ENCODE results near the gene KAT7.

GRCh38 chr17:49755663-49756283 is 32.7 kb upstream of the KAT7 start:
- no peak for TF ChIP-seq CTCF (IDR thresholded peaks at IDR 0.05 in 4 of 5, conservative IDR thresholded peaks at IDR 0.05 in 1 of 5)
- TF ChIP-seq POLR2A (IDR thresholded peaks at IDR 0.05) = no peak

All from gastrocnemius medialis (tissue), 4 donors.